ENCODE measurements around the gene NCOA1.

DNA sequence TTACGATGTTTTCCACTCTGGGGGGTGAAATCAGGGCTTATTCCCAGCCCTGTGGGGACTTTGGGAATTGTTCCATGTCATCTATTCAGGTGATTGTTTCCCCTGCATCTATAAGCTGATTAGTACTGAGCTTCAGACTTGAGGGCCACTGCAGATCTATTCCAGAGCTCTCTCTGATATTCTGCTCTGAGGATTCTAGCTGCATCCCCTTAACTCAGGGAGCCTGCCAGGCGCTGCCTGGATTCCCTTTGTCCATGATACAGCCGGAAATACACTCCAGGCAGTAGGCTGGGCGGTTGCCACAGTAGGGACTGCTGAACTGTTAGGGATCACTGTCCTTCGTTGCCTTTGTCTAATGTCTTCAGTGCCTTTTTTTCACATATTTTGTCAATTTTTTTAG lies 270.8 kb downstream of the NCOA1 start:
- TF ChIP-seq, protein P1, sequence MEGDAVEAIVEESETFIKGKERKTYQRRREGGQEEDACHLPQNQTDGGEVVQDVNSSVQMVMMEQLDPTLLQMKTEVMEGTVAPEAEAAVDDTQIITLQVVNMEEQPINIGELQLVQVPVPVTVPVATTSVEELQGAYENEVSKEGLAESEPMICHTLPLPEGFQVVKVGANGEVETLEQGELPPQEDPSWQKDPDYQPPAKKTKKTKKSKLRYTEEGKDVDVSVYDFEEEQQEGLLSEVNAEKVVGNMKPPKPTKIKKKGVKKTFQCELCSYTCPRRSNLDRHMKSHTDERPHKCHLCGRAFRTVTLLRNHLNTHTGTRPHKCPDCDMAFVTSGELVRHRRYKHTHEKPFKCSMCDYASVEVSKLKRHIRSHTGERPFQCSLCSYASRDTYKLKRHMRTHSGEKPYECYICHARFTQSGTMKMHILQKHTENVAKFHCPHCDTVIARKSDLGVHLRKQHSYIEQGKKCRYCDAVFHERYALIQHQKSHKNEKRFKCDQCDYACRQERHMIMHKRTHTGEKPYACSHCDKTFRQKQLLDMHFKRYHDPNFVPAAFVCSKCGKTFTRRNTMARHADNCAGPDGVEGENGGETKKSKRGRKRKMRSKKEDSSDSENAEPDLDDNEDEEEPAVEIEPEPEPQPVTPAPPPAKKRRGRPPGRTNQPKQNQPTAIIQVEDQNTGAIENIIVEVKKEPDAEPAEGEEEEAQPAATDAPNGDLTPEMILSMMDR (IDR thresholded peaks at IDR 0.05; ENCODE audit: low read length) = no peak
- TF ChIP-seq EZH2 (IDR thresholded peaks at IDR 0.05; ENCODE audit: borderline replicate concordance, low read length) = no peak
